Right lobe of liver (tissue), 6 donors: Measurements from ENCODE around the gene TERT. TPM values are rescaled to one million over a fixed set of nuclear protein-coding genes. Genes with fewer than 3 reads are reported as not detected.
"Not testable (repeated sequence)": the region's sequence is repeated elsewhere in the genome, so short reads cannot be mapped to it uniquely, and the experiment has no call there.

Experiments
- ATAC-seq, 4 donors: fragments of 200-7000 bp; cut with Tn5 transposase; one replicate each; pipeline ENCODE4 v1.9.1; 2020; ENCODE audit warnings: mild to moderate bottlenecking in 4 of 4, moderate library complexity in 4 of 4
- DNase-seq, 3 donors: peaks; one replicate each; pipeline ENCODE4 v3.0.0-alpha.2; 2020
- H3K27ac ChIP-seq, 3 donors: fragments of 200-600 bp; one replicate each; pipeline ENCODE4 v1.8.0; 2022
- H3K27me3 ChIP-seq, 2 donors: fragments of 200-600 bp; one replicate each; pipeline ENCODE4 v1.8.0; 2022
- H3K36me3 ChIP-seq, 4 donors: fragments of 200-600 bp; sonication (generic) in 1 of 4; one replicate each; pipeline versions ENCODE4 v1.5.1 to v1.8.0; 2017 to 2022; ENCODE audit warnings: control low read depth in 1 of 4
- H3K4me1 ChIP-seq, 4 donors: fragments of 200-600 bp; sonication (generic) in 1 of 4; one replicate each; pipeline versions ENCODE4 v1.5.1 to v1.8.0; 2017 to 2022; ENCODE audit warnings: control low read depth in 1 of 4
- H3K4me3 ChIP-seq, 3 donors: fragments of 200-600 bp; one replicate each; pipeline ENCODE4 v1.8.0; 2022
- H3K9me3 ChIP-seq, 4 donors: fragments of 200-600 bp; sonication (generic) in 1 of 4; one replicate each; pipeline versions ENCODE4 v1.5.1 to v1.8.0; 2017 to 2022; ENCODE audit warnings: control low read depth in 1 of 4
- POLR2A ChIP-seq: fragments of 450-650 bp; IDR thresholded peaks from one replicate; pipeline ENCODE4 v1.6.1; 2017; ENCODE audit warnings: antibody characterized with exemption, mild to moderate bottlenecking
- WGBS: methylation state at CpG from one replicate; pipeline ENCODE4 v1.1.6; 2018; ENCODE audit warnings: low coverage, low lambda C conversion rate; ENCODE audit not compliant: insufficient coverage; ENCODE audit errors: missing lambda C conversion rate; 5-methylcytosine and 5-hydroxymethylcytosine counted together
- intact Hi-C, 2 donors: fragments of 100-400 bp; cut with DNase I; formaldehyde crosslinking; loops; one replicate each; pipeline versions ENCODE4 v1.11.2 to v1.14.1; 2022
- total RNA-seq, 6 experiments: library from RNA; depleted of rRNA in 2 of 6; stranded (reverse); fragments of >200 nt in 2 of 6; fragmentation: NEBNext Ultra II Directional in 3 of 6; extraction: Animal tissue kit (Norgen Biotek cat#: 25700) in 3 of 6; gene quantifications; one replicate each; pipeline versions ENCODE4 v1.1.0 to v1.2.4, GENCODE V29; 2016 to 2023
- TF ChIP-seq, protein P1 (sequence below), 4 donors: fragments of 200-600 bp in 3 of 4; fragments of 450-650 bp in 1 of 4; IDR thresholded peaks; one replicate each; pipeline versions ENCODE4 v1.5.1 to v1.8.0; 2016 to 2022; ENCODE audit warnings: antibody characterized with exemption in 4 of 4, mild to moderate bottlenecking in 2 of 4
- donor health status: DM: no; HTN: yes; CAD: no.
- donor health status: DM: no; HTN: no; CAD: no.
- donor health status: DM: no; HTN: no; CAD: no.
- donor health status: DM: no; HTN: yes; CAD: no.
- donor health status: DM: no; HTN: yes; CAD: no.

TERT gene
- total RNA-seq, 6 experiments from 2014 or later, result not detected

GRCh38 chr5:1278216-1278615, 16.7 kb downstream of the TERT start:
- no peaks in the 10 kb centered on the region for H3K4me1 ChIP-seq
- no peaks in the 10 kb centered on the region for H3K36me3 ChIP-seq
- H3K9me3 ChIP-seq, result no peaks in the 10 kb centered on the region
- H3K27ac ChIP-seq, result no peak overlapping the region
- peak in 1 of 3 donors; percentile 28 for DNase-seq
- H3K27me3 ChIP-seq, result no peaks in the 10 kb centered on the region
- WGBS, result 100% methylated on average over 2 of the region's 13 CpGs
- no peak overlapping the region for H3K4me3 ChIP-seq
- TF ChIP-seq, protein P1, sequence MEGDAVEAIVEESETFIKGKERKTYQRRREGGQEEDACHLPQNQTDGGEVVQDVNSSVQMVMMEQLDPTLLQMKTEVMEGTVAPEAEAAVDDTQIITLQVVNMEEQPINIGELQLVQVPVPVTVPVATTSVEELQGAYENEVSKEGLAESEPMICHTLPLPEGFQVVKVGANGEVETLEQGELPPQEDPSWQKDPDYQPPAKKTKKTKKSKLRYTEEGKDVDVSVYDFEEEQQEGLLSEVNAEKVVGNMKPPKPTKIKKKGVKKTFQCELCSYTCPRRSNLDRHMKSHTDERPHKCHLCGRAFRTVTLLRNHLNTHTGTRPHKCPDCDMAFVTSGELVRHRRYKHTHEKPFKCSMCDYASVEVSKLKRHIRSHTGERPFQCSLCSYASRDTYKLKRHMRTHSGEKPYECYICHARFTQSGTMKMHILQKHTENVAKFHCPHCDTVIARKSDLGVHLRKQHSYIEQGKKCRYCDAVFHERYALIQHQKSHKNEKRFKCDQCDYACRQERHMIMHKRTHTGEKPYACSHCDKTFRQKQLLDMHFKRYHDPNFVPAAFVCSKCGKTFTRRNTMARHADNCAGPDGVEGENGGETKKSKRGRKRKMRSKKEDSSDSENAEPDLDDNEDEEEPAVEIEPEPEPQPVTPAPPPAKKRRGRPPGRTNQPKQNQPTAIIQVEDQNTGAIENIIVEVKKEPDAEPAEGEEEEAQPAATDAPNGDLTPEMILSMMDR (IDR thresholded peaks at IDR 0.05), result no peak
- no peak for TF ChIP-seq POLR2A
- intact Hi-C loops, result no loop called here
- ATAC-seq, result no peak

GRCh38 chr5:1277781-1278180, 17.1 kb downstream of the TERT start:
- DNase-seq (no peak), ATAC-seq (no peak)
- H3K4me3 ChIP-seq, result no peak overlapping the region
- H3K36me3 ChIP-seq, result no peaks in the 10 kb centered on the region
- H3K9me3 ChIP-seq, result no peaks in the 10 kb centered on the region
- intact Hi-C loops, result no loop called here
- H3K27me3 ChIP-seq, result no peaks in the 10 kb centered on the region
- no peaks in the 10 kb centered on the region for H3K4me1 ChIP-seq
- 87% methylated on average over 6 of the region's 10 CpGs for WGBS
- no peak for TF ChIP-seq POLR2A
- TF ChIP-seq, protein P1 (IDR thresholded peaks at IDR 0.05), result no peak
- no peak overlapping the region for H3K27ac ChIP-seq

DNA sequence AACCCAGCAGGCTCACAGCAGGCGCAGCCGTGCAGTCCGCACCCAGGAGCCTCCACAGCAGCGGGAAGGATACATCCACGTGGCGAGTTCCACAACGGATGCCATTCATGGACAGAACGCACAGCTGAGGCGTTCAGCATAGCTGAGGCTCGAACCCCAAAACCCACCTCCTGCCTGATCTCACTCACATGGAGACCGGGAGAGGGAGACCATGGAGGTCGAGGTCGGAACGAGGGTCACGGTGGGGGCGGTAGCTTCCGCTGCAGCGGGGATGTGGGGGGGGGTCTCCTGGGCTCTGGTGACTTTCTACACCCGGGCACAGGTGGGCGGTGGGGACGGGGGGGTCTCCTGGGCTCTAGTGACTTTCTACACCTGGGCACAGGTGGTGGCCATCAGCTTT, 17.5 kb downstream of the TERT start:
- Histone ChIP-seq H3K27ac (no peak overlapping the region), H3K4me1 (no peaks in the 10 kb centered on the region), H3K27me3 (no peaks in the 10 kb centered on the region), H3K36me3 (no peaks in the 10 kb centered on the region), H3K9me3 (no peaks in the 10 kb centered on the region), H3K4me3 (no peak overlapping the region)
- ATAC-seq (no peak), DNase-seq (no peak)
- intact Hi-C loops, result no loop called here
- no peak for TF ChIP-seq POLR2A
- TF ChIP-seq, protein P1 (IDR thresholded peaks at IDR 0.05), result no peak
- 42% methylated on average over 2 of the region's 21 CpGs for WGBS

GRCh38 chr5:1276930-1277329, 17.9 kb downstream of the TERT start:
- no peaks in the 10 kb centered on the region for H3K36me3 ChIP-seq
- no peaks in the 10 kb centered on the region for H3K27me3 ChIP-seq
- intact Hi-C loops, result no loop called here
- 90% methylated on average over 3 of the region's 20 CpGs for WGBS
- TF ChIP-seq, protein P1 (IDR thresholded peaks at IDR 0.05), result no peak
- TF ChIP-seq POLR2A, result no peak
- DNase-seq (no peak), ATAC-seq (no peak)
- no peaks in the 10 kb centered on the region for H3K9me3 ChIP-seq
- no peak overlapping the region for H3K4me3 ChIP-seq
- no peak overlapping the region for H3K27ac ChIP-seq
- no peaks in the 10 kb centered on the region for H3K4me1 ChIP-seq

DNA sequence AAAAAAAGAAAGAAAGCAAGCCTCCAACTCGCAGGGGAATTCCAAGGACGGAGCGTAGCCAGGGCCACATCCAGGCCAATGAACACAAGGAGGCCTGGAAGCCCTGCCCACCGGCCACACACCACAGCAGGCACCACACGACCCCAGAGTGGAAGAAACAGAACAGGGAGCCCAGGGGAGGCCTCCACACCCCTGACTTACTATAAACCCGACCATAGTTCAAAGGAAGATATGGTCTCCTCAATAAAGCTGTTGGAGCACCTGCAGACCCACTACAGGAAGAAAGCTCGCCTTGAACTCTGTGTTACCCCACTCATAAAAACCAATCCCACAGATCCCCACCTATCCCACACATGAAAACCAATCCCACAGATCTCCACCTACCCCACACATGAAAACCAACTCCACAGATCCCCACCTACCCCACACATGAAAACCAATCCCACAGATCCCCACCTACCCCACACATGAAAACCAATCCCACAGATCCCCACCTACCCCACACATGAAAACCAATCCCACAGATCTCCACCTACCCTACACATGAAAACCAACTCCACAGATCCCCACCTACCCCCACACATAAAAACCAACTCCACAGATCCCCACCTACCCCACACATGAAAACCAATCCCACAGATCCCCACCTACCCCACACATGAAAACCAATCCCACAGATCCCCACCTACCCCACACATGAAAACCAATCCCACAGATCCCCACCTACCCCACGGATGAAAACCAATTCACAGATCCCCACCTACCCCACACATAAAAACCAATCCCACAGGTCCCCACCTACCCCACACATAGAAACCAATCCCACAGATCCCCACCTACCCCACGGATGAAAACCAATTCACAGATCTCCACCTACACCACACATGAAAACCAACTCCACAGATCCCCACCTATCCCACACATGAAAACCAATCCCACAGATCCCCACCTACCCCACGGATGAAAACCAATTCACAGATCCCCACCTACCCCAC, 19.2 kb downstream of the TERT start:
- intact Hi-C loops, ATAC-seq, H3K27ac ChIP-seq, H3K4me3 ChIP-seq, H3K4me1 ChIP-seq, H3K9me3 ChIP-seq, DNase-seq, H3K27me3 ChIP-seq, H3K36me3 ChIP-seq: not testable (repeated sequence)
- WGBS, result 58% methylated on average over 9 of the region's 10 CpGs
